ENCODE measurements around the gene GARIN6. TPM values are rescaled to one million over a fixed set of nuclear protein-coding genes. Genes with fewer than 3 reads are reported as not detected.

GARIN6 gene
- total RNA-seq, 1 donor from 2014 or later: not detected

DNA sequence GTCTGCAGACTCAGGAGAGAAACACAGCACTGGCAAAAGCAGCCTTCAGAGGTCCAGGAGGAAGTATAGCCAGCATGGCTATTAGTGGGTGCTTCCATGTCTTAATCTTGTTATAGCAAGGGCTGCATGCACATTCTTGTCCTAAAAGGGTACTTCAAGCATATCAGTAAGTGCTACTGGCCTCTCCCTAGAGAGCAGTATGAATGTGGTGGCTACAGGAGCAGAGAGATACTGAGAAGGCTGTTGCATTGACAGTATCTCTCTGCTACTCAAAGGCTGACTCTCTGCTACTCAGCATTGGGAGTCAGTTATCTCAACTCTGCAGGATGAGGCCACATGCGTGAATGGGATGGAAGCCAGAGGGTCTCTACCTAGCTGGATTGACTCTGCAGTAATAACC is 2.0 kb downstream of the GARIN6 start:
- H3K36me3 Mint-ChIP-seq (ENCODE audit: low read depth, unreplicated experiment): no peaks in the 10 kb centered on the region
- no peak overlapping the region for H3K27ac Mint-ChIP-seq (ENCODE audit: unreplicated experiment)
- no peaks in the 10 kb centered on the region for H3K27me3 Mint-ChIP-seq (ENCODE audit: low read depth, unreplicated experiment)

DNA sequence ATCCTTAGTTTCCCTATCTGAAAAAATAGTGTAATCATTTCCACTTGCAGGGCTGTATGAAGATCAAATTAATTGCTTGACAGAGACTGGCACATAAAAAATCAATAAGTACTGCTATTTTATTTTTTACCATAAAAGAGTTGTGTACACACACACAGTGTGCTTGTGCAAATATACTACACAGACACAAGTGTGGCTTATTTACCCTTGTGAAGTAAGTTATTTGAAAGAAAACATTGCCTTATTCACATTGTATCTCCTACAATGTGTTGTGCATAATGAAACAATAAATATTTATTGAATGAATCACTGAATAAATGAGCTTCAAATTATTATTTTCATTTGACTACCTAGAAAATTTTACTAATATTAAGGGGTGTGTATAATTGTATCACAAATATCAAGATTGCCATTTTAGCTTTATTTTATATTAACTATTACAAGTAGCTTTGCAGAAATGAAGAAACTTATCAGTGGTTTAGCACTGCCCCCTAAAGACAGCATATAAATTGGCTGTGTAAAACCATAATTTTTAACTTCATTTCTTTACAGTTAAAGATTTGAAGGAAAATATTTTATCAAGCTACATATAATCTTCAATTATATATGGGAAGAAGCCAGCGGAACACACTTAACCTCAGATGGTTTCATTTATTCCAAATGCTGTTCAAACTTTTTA is 11.3 kb downstream of the GARIN6 start:
- Histone ChIP-seq H2AFZ (ENCODE audit: low read depth, low read length) (no peak overlapping the region), H3K27ac (ENCODE audit: low read depth, low read length) (no peak overlapping the region), H3K36me3 (ENCODE audit: insufficient read depth, low read length) (no peaks in the 10 kb centered on the region), H3K4me1 (ENCODE audit: insufficient read depth, low read length) (no peaks in the 10 kb centered on the region), H4K20me1 (ENCODE audit: insufficient read depth, low read length) (no peaks in the 10 kb centered on the region), H3K27me3 (ENCODE audit: insufficient read depth, low read length) (no peaks in the 10 kb centered on the region), H3K4me3 (ENCODE audit: insufficient read depth, low read depth, low read length) (no peak overlapping the region), H3K79me2 (ENCODE audit: insufficient read depth, low read length) (no peaks in the 10 kb centered on the region), H3K4me2 (ENCODE audit: low read length) (no peak overlapping the region), H3K9me3 (ENCODE audit: insufficient read depth, low read depth, low read length) (no peaks in the 10 kb centered on the region), H3K9ac (ENCODE audit: low read length) (no peak overlapping the region)
- Mint-ChIP-seq H3K4me3 (ENCODE audit: unreplicated experiment) (no peak overlapping the region), H3K27ac (ENCODE audit: unreplicated experiment) (no peak overlapping the region), H3K4me1 (ENCODE audit: low read depth, unreplicated experiment) (no peaks in the 10 kb centered on the region), H3K27me3 (ENCODE audit: low read depth, unreplicated experiment) (no peaks in the 10 kb centered on the region), H3K36me3 (ENCODE audit: low read depth, unreplicated experiment) (no peaks in the 10 kb centered on the region), H3K9me3 (ENCODE audit: unreplicated experiment) (no peaks in the 10 kb centered on the region)
- TF ChIP-seq, protein P1, sequence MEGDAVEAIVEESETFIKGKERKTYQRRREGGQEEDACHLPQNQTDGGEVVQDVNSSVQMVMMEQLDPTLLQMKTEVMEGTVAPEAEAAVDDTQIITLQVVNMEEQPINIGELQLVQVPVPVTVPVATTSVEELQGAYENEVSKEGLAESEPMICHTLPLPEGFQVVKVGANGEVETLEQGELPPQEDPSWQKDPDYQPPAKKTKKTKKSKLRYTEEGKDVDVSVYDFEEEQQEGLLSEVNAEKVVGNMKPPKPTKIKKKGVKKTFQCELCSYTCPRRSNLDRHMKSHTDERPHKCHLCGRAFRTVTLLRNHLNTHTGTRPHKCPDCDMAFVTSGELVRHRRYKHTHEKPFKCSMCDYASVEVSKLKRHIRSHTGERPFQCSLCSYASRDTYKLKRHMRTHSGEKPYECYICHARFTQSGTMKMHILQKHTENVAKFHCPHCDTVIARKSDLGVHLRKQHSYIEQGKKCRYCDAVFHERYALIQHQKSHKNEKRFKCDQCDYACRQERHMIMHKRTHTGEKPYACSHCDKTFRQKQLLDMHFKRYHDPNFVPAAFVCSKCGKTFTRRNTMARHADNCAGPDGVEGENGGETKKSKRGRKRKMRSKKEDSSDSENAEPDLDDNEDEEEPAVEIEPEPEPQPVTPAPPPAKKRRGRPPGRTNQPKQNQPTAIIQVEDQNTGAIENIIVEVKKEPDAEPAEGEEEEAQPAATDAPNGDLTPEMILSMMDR (IDR thresholded peaks at IDR 0.05; ENCODE audit: insufficient read depth, low read depth, low read length): peak; percentile 42
- no peak for TF ChIP-seq EZH2 (IDR thresholded peaks at IDR 0.05; ENCODE audit: insufficient read depth, low read length)
- DNase-seq (ENCODE audit: low read depth): peak; percentile 0
- FAIRE-seq: no peak

More for the DNA sequence above, 2.0 kb downstream of the GARIN6 start:
- Histone ChIP-seq H3K9ac (ENCODE audit: low read length) (no peak overlapping the region), H3K4me1 (ENCODE audit: insufficient read depth, low read length) (no peaks in the 10 kb centered on the region), H3K27ac (ENCODE audit: low read depth, low read length) (no peak overlapping the region), H4K20me1 (ENCODE audit: insufficient read depth, low read length) (no peaks in the 10 kb centered on the region), H3K4me3 (ENCODE audit: insufficient read depth, low read depth, low read length) (no peak overlapping the region), H3K9me3 (ENCODE audit: insufficient read depth, low read depth, low read length) (no peaks in the 10 kb centered on the region), H2AFZ (ENCODE audit: low read depth, low read length) (no peak overlapping the region), H3K4me2 (ENCODE audit: low read length) (no peak overlapping the region), H3K79me2 (ENCODE audit: insufficient read depth, low read length) (no peaks in the 10 kb centered on the region), H3K36me3 (ENCODE audit: insufficient read depth, low read length) (no peaks in the 10 kb centered on the region), H3K27me3 (ENCODE audit: insufficient read depth, low read length) (no peaks in the 10 kb centered on the region)
- Mint-ChIP-seq H3K9me3 (ENCODE audit: unreplicated experiment) (no peaks in the 10 kb centered on the region), H3K4me1 (ENCODE audit: low read depth, unreplicated experiment) (peaks cover 3% of the 10 kb centered on the region), H3K4me3 (ENCODE audit: unreplicated experiment) (no peak overlapping the region)
- DNase-seq (ENCODE audit: low read depth): no peak
- FAIRE-seq: no peak
- no peak for TF ChIP-seq EZH2 (IDR thresholded peaks at IDR 0.05; ENCODE audit: insufficient read depth, low read length)
- TF ChIP-seq, protein P1 (IDR thresholded peaks at IDR 0.05; ENCODE audit: insufficient read depth, low read depth, low read length): no peak

DNA sequence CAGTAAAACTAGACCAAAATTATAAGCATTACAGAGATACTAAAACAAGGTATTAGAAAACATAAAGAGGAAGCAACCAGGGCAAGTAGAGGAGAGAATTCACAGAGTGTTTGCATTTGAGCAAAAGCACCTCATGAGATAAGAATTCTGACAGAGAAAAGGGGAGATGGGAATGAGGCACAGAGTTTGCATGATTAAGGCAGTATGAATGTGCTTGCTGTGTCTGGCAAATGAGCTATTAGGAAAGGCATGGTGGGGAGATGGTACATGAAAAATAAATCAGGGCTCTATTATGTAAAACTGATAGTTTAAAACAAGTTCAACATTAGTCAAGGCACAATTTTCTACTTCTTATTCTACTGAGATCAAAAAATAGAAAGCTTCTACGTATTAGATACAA is 23.1 kb downstream of the GARIN6 start:
- Histone ChIP-seq H3K36me3 (ENCODE audit: insufficient read depth, low read length) (no peaks in the 10 kb centered on the region), H3K9ac (ENCODE audit: low read length) (no peak overlapping the region), H3K4me3 (ENCODE audit: insufficient read depth, low read depth, low read length) (no peak overlapping the region), H3K4me1 (ENCODE audit: insufficient read depth, low read length) (no peaks in the 10 kb centered on the region), H3K4me2 (ENCODE audit: low read length) (no peak overlapping the region), H3K27ac (ENCODE audit: low read depth, low read length) (peak overlapping the region; percentile 1), H3K27me3 (ENCODE audit: insufficient read depth, low read length) (no peaks in the 10 kb centered on the region), H2AFZ (ENCODE audit: low read depth, low read length) (no peak overlapping the region), H4K20me1 (ENCODE audit: insufficient read depth, low read length) (no peaks in the 10 kb centered on the region), H3K79me2 (ENCODE audit: insufficient read depth, low read length) (no peaks in the 10 kb centered on the region), H3K9me3 (ENCODE audit: insufficient read depth, low read depth, low read length) (no peaks in the 10 kb centered on the region)
- no peaks in the 10 kb centered on the region for H3K9me3 Mint-ChIP-seq (ENCODE audit: unreplicated experiment)
- peak overlapping the region; percentile 79 for H3K27ac Mint-ChIP-seq (ENCODE audit: unreplicated experiment)
- H3K27me3 Mint-ChIP-seq (ENCODE audit: low read depth, unreplicated experiment): no peaks in the 10 kb centered on the region
- TF ChIP-seq, protein P1 (IDR thresholded peaks at IDR 0.05; ENCODE audit: insufficient read depth, low read depth, low read length): no peak
- TF ChIP-seq EZH2 (IDR thresholded peaks at IDR 0.05; ENCODE audit: insufficient read depth, low read length): no peak
- H3K4me1 Mint-ChIP-seq (ENCODE audit: low read depth, unreplicated experiment): peaks cover 16% of the 10 kb centered on the region
- peak; percentile 47 for DNase-seq (ENCODE audit: low read depth)
- no peak overlapping the region for H3K4me3 Mint-ChIP-seq (ENCODE audit: unreplicated experiment)
- H3K36me3 Mint-ChIP-seq (ENCODE audit: low read depth, unreplicated experiment): no peaks in the 10 kb centered on the region
- FAIRE-seq: no peak

Measured in astrocyte (in vitro differentiated cells and primary cell).